Measurements from ENCODE around the gene MMP19. TPM values are rescaled to one million over a fixed set of nuclear protein-coding genes. Genes with fewer than 3 reads are reported as not detected.
A peak's percentile ranks its signal among the peaks of the same experiment; 100 is the strongest.
"Not testable (repeated sequence)": the region's sequence is repeated elsewhere in the genome, so short reads cannot be mapped to it uniquely, and the experiment has no call there.

Gene MMP19, protein sequence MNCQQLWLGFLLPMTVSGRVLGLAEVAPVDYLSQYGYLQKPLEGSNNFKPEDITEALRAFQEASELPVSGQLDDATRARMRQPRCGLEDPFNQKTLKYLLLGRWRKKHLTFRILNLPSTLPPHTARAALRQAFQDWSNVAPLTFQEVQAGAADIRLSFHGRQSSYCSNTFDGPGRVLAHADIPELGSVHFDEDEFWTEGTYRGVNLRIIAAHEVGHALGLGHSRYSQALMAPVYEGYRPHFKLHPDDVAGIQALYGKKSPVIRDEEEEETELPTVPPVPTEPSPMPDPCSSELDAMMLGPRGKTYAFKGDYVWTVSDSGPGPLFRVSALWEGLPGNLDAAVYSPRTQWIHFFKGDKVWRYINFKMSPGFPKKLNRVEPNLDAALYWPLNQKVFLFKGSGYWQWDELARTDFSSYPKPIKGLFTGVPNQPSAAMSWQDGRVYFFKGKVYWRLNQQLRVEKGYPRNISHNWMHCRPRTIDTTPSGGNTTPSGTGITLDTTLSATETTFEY
- polyA plus RNA-seq (ENCODE audit: insufficient read length in 4 of 4): 1 to 10 TPM in 3 of 4 donors, under 1 TPM in 1; 0.99 to 9.0 (median 1.1) TPM

DNA sequence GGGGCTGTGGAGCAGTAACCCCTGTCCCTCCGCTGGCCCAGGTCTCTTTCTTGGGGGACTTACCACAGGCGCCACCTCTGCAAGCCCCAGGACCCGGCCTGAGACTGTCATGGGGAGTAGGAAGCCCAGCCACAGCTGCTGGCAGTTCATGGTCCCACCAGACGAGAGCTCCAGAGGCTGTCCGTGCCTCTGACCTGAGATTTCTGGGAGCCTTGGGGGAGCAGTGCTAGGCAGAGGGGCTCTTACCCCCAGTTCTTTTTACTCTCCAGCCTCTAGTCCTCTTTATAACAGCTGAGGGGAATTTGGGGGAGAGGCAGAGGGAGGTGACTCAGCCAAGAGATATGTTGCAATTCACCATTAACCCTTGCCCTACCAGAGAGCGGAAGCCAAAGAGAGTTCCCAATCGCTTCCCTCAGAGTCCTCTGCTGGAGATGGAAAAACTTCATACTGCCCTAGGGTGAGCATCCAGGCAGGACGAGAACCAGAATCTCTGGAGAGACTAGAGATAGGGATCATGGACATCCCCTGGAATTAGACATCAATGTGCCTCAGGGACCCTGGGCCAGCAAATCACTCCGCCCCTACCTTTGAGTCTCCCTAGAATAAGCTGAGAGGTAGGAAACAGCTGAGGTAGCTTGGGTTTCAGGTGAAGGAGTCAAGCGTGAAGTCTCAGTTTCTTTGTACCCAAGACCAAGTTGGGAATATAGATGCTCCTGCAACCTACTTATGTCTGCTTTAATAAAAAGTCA lies at the start of gene MMP19:
Gene MMP19 (minus strand): TSS at position 256 of the 749 bp plus-strand sequence. CDS start 106 bp downstream, at position 150.
- DNase-seq (ENCODE audit: low read depth in 4 of 4, low spot score in 3 of 4): no peak

DNA sequence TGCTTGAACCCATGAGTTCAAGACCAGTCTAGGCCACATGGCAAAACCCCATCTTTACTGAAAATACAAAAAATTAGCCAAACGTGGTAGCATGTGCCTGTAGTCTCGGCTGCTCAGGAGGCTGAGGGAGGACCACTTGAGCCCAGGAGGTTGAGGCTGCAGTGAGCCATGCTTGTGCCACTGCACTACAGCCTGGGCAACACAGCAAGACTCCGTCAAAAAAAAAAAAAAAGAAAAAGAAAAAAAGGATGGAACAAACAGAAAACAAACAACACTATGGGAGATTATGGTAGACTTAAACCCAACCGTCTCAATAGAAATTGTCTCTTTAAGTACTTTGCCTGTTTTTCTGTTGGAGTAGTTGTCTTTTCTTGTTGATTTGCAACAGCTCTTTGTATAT lies 48.6 kb upstream of the MMP19 start:
- DNase-seq (ENCODE audit: low read depth in 4 of 4, low spot score in 3 of 4): no peak

DNA sequence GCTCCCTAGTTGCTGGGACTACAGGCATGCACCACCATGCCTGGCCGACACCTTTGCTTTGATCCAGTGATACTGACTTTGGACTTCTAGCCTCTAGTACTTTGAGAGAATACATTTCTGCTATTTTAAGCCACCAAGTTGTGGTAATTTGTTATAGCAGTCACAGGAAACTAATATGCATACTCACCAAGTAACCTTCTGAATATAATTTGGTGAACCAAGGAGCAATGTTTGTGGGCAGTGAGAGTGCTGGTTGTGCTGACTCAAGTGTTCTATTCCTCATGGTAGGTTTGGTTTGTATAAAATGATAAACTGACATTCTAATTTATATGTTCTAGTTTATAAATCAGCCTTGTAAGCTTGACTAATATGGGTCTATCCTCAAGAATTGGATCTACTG lies 42.4 kb upstream of the MMP19 start:
- DNase-seq (ENCODE audit: low read depth in 4 of 4, low spot score in 3 of 4): no peak

DNA sequence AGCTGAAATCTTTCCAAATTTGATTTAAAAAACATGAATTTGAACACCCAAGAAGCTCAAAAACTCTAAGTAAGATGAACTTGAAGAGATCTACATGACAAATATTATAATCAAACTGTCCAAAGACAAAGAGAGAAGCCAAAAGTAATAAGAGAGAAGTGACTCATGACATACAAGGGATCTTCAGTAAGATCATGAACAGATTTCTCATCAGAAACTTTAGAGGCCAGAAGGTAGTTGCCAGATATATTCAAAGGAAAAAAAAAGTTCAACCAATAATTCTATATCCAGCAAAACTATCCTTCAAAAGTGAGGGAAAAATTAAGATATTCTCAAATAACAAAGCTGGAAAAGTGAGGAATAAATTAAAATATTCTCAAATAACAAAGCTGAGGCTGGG lies 35.1 kb upstream of the MMP19 start:
- no peak for DNase-seq (ENCODE audit: low read depth in 4 of 4, low spot score in 3 of 4)

DNA sequence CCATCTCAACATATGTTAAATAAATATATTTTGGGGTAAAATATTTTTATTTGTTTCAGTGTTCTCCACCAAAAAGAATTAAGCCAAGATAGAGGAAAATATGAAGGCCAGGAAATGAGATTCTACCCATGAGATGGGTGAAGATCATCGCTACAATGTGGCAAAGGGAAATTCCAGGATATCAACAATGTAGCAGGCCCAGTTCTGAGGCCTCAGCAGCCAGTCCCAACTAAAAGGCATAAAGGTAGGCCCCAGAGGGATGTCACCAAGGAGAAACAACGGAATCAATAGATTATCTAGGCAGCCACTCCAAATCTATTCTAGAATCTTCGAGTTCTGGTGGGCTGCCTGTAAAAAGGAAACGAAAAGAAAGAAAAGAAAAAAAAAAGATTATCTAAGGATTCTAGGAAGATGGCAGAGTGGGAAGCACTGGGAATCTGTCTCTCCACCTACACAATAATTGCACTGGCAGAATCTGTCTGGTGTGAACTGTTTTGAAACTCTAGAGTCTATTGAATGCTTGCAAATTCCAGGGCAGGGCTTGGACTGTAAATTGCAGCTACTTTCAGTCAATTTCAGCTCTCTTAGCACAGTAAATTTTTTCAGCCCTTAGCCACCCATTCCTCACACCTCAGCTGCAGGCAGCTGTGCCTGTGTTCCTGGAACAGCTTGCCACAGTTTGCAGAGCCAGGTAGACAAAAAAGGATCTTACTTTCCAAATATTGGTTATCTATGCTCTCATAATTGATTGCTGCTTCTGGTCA lies 33.1 kb upstream of the MMP19 start:
- DNase-seq (ENCODE audit: low read depth in 4 of 4, low spot score in 3 of 4): no peak

DNA sequence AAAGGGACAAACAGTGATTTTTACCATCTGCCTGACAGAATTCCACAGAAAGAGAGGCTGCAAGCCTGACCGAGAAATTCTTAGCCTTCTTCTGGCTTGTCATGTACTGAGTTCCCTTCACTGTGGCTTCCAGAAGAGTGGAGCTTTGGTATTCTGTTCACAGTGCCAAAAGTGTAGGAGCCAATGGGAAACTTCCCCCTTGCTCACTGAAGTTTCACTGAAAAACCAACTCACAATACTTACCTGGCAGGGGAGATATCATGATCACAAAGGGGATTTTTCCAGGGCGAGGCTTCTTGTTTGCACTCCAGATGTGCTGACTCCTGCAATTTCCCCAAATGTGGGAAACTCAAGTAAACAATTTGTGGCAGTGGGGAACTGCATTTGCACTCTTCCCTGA lies 31.7 kb upstream of the MMP19 start:
- no peak for DNase-seq (ENCODE audit: low read depth in 4 of 4, low spot score in 3 of 4)

DNA sequence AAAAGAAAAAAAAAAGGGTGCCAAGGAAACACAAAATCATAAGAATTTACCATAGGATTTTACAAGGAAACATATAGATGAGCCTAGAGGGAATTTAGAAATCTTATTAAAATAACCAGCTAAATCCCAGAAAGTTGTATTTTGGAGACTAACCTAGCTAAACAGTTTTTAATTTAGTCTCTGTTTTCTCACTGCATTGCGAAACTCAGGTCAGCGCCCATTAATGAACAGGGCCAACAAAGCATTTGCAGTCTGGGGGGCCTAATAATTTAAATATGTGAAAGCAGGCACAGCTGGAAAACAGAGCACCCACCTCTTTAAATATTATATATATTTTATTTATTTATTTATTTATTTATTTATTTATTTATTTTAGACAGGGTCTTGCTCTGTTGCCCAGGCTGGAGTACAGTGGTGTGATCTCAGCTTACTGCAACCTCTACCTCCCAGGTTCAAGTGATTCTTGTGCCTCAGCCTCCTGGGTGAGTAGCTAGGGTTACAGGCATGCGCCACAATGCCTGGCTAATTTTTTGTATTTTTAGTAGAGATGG lies 23.8 kb upstream of the MMP19 start:
- DNase-seq (ENCODE audit: low read depth in 4 of 4, low spot score in 3 of 4): not testable (repeated sequence)

GRCh38 chr12:55865327-55865726 lies 22.6 kb upstream of the MMP19 start:
- no peak for DNase-seq (ENCODE audit: low read depth in 4 of 4, low spot score in 3 of 4)

DNA sequence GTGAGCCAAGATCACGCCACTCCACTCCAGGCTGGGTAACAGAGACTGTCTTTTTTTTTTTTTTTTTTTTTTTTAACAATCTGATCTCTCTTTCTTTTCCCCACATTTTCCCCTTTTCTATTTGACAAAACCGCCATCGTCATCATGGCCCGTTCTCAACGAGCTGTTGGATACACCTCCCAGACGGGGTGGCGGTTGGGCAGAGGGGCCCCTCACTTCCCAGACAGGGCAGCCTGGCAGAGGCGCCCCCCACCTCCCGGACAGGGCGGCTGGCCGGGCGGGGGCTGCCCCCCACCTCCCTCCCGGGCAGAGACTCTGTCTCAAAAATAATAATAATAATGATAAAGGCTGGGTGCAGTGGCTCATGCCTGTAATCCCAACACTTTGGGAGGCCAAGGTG lies 20.2 kb upstream of the MMP19 start:
- not testable (repeated sequence) for DNase-seq (ENCODE audit: low read depth in 4 of 4, low spot score in 3 of 4)

GRCh38 chr12:55862286-55862685 lies 19.6 kb upstream of the MMP19 start:
- no peak for DNase-seq (ENCODE audit: low read depth in 4 of 4, low spot score in 3 of 4)

GRCh38 chr12:55861871-55862270 lies 19.1 kb upstream of the MMP19 start:
- no peak for DNase-seq (ENCODE audit: low read depth in 4 of 4, low spot score in 3 of 4)

GRCh38 chr12:55861396-55861795 lies 18.7 kb upstream of the MMP19 start:
- no peak for DNase-seq (ENCODE audit: low read depth in 4 of 4, low spot score in 3 of 4)

DNA sequence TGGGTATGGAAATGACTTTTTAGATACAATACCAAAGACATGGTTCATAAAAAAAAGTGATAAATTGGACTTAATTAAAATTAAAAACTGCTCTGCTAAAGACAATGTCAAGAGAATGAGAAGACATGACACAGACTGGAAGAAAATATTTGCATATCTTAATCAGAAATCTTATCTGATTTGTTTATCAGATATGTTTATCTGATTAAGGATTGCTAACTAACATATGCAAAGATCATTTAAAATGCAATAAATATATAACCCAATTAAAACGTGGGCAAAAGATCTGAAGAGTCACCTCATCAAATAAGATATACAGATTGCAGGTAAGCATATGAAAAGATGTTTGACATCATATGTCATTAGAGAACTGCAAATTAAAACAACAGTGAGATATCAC lies 10.0 kb upstream of the MMP19 start:
- no peak for DNase-seq (ENCODE audit: low read depth in 4 of 4, low spot score in 3 of 4)

DNA sequence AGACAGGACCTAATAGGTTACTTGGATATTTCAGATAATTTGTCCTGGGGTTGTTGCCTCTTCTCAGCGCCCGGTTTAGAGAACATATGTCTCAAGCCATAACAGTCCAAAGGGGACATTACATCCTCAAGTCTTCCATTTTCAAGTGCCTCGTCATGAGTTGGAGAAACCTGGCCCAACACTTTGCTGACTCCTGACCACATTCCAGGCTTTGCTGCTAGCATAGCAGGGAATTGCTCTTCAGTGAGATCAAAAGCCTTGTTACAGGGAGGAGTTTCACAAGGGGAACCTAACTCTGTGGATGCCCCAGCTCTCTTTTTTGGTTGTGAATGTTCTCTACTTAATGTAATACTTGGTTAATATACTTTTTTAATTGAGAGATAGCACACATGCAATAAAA lies 8.2 kb upstream of the MMP19 start:
- no peak for DNase-seq (ENCODE audit: low read depth in 4 of 4, low spot score in 3 of 4)

DNA sequence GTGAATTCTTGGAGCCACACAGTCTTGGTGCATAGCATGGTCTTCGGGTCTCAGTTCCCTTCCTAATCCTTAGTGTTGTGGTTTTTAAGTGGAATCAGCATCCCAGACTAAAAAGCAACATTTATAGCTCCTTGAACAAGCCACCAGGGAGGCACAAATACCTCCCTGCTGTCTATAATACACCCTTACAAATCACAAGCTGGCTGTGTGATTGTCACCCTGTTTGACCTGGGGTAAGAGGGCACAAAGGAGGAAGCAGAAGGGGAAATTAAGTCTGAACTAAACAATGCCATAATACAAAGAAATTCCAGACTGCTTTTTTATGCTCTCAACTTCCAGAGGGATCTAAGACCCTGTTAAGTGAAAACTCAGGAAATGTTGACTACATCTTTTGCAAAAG lies 7.7 kb upstream of the MMP19 start:
- DNase-seq (ENCODE audit: low read depth in 4 of 4, low spot score in 3 of 4): no peak

- no peak for DNase-seq (ENCODE audit: low read depth in 4 of 4, low spot score in 3 of 4)
Measured at GRCh38 chr12:55849616-55850343, 7.0 kb upstream of the MMP19 start.

GRCh38 chr12:55847603-55848291 lies 5.0 kb upstream of the MMP19 start:
- DNase-seq (ENCODE audit: low read depth in 4 of 4, low spot score in 3 of 4): peak; percentile 48 to 71 (median 60)

- no peak for DNase-seq (ENCODE audit: low read depth in 4 of 4, low spot score in 3 of 4)
Measured at GRCh38 chr12:55847033-55847432, 4.3 kb upstream of the MMP19 start.

GRCh38 chr12:55845785-55846496 lies 3.2 kb upstream of the MMP19 start:
- DNase-seq (ENCODE audit: low read depth in 4 of 4, low spot score in 3 of 4): no peak
